RWPE2 (cell line): ENCODE data around the gene AMACR.
"Not testable (repeated sequence)": the region's sequence is repeated elsewhere in the genome, so short reads cannot be mapped to it uniquely, and the experiment has no call there.

Experiments used
- ATAC-seq: fragments of 200-7000 bp; cut with Tn5 transposase; 3 replicates; pipeline ENCODE4 v1.9.1; 2021; ENCODE audit warnings: low read depth
- DNase-seq: peaks from one replicate; pipeline ENCODE4 v3.0.0-alpha.2; 2020; ENCODE audit warnings: low spot score
- H3K27ac ChIP-seq: fragments of 450-650 bp; 2 replicates; pipeline ENCODE4 v1.5.1; 2017; ENCODE audit warnings: mild to moderate bottlenecking; ENCODE audit not compliant: poor library complexity, severe bottlenecking
- H3K27me3 ChIP-seq: fragments of 250-450 bp; sonication (Bioruptor Pico); 2 replicates; pipeline ENCODE4 v1.5.1; 2021; ENCODE audit warnings: mild to moderate bottlenecking, moderate library complexity; ENCODE audit not compliant: insufficient read depth, poor library complexity, severe bottlenecking
- H3K36me3 ChIP-seq: fragments of 250-450 bp; sonication (Bioruptor Pico); 2 replicates; pipeline ENCODE4 v1.5.1; 2020; ENCODE audit warnings: low read depth, mild to moderate bottlenecking, moderate library complexity
- H3K4me1 ChIP-seq: fragments of 250-450 bp; sonication (Bioruptor Pico); 2 replicates; pipeline ENCODE4 v1.5.1; 2021; ENCODE audit warnings: mild to moderate bottlenecking, moderate library complexity; ENCODE audit not compliant: insufficient read depth, poor library complexity, severe bottlenecking
- H3K4me3 ChIP-seq: fragments of 250-450 bp; sonication (Bioruptor Pico); 2 replicates; pipeline ENCODE4 v1.5.1; 2021; ENCODE audit warnings: mild to moderate bottlenecking, moderate library complexity; ENCODE audit not compliant: severe bottlenecking
- H3K9me3 ChIP-seq: fragments of 250-450 bp; sonication (Bioruptor Pico); 2 replicates; pipeline ENCODE4 v1.5.1; 2021; ENCODE audit warnings: mild to moderate bottlenecking, moderate library complexity; ENCODE audit not compliant: severe bottlenecking
- CTCF ChIP-seq: fragments of 450-650 bp; IDR thresholded peaks from one replicate; pipeline ENCODE4 v1.5.1; 2017; ENCODE audit warnings: mild to moderate bottlenecking, moderate library complexity; ENCODE audit not compliant: poor library complexity, severe bottlenecking

Gene AMACR

GRCh38 chr5:34037726-34038125 lies 29.9 kb upstream of the AMACR start:
- H3K4me1 ChIP-seq: no peaks in the 10 kb centered on the region
- H3K27ac ChIP-seq: no peak overlapping the region
- ATAC-seq (no peak), DNase-seq (no peak)
- no peaks in the 10 kb centered on the region for H3K9me3 ChIP-seq
- no peak overlapping the region for H3K4me3 ChIP-seq
- H3K36me3 ChIP-seq: no peaks in the 10 kb centered on the region
- H3K27me3 ChIP-seq: no peaks in the 10 kb centered on the region
- no peak for TF ChIP-seq CTCF

GRCh38 chr5:34035756-34036155 lies 27.9 kb upstream of the AMACR start:
- no peaks in the 10 kb centered on the region for H3K9me3 ChIP-seq
- ATAC-seq (no peak), DNase-seq (no peak)
- no peak for TF ChIP-seq CTCF
- no peak overlapping the region for H3K27ac ChIP-seq
- H3K36me3 ChIP-seq: no peaks in the 10 kb centered on the region
- H3K4me1 ChIP-seq: no peaks in the 10 kb centered on the region
- no peaks in the 10 kb centered on the region for H3K27me3 ChIP-seq
- H3K4me3 ChIP-seq: no peak overlapping the region

- ATAC-seq (no peak), DNase-seq (no peak)
- Histone ChIP-seq H3K27ac (no peak overlapping the region), H3K4me1 (no peaks in the 10 kb centered on the region), H3K9me3 (no peaks in the 10 kb centered on the region), H3K36me3 (no peaks in the 10 kb centered on the region), H3K4me3 (no peak overlapping the region), H3K27me3 (no peaks in the 10 kb centered on the region)
- TF ChIP-seq CTCF: no peak
Observed at GRCh38 chr5:34034534-34035327, 26.9 kb upstream of the AMACR start.

GRCh38 chr5:34031966-34032365 lies 24.1 kb upstream of the AMACR start:
- no peak overlapping the region for H3K27ac ChIP-seq
- no peaks in the 10 kb centered on the region for H3K9me3 ChIP-seq
- DNase-seq: no peak
- no peaks in the 10 kb centered on the region for H3K4me1 ChIP-seq
- no peak for ATAC-seq
- no peaks in the 10 kb centered on the region for H3K27me3 ChIP-seq
- no peak overlapping the region for H3K4me3 ChIP-seq
- no peaks in the 10 kb centered on the region for H3K36me3 ChIP-seq
- TF ChIP-seq CTCF: no peak

- Histone ChIP-seq H3K36me3 (no peaks in the 10 kb centered on the region), H3K4me1 (no peaks in the 10 kb centered on the region), H3K9me3 (no peaks in the 10 kb centered on the region), H3K27ac (no peak overlapping the region), H3K27me3 (no peaks in the 10 kb centered on the region), H3K4me3 (no peak overlapping the region)
- ATAC-seq (no peak), DNase-seq (no peak)
- no peak for TF ChIP-seq CTCF
Observed at GRCh38 chr5:34031117-34031516, 23.3 kb upstream of the AMACR start.

GRCh38 chr5:34030585-34030984 lies 22.7 kb upstream of the AMACR start:
- ATAC-seq, H3K4me1 ChIP-seq, H3K27me3 ChIP-seq, H3K36me3 ChIP-seq, H3K9me3 ChIP-seq, H3K4me3 ChIP-seq, DNase-seq, H3K27ac ChIP-seq: not testable (repeated sequence)
